DMS153 (cell line): ENCODE data around the gene TUBB6.
A peak's percentile ranks its signal among the peaks of the same experiment; 100 is the strongest.

Experiments
- DNase-seq: peaks from one replicate; lab custom pipeline; 2025; lab: John Stamatoyannopoulos, UW

Gene TUBB6

DNA sequence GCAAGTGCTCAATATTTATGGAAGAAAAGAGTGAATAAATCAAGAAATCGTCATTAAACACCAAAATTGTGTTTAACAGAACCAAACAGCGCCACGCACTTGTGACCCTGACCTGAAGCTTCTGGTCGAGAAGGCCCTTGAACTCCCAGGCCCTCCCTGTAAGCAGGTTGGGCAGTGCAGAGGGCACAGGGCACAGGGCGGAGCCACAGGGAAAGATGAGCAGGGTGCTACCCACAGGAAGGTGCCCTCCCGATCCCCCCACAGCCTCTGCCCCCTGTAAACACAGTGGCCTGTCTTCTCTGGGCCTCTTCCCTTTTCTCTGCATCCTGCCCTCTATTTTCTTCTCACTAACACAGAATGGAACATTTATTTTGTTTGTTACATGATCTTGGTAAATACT, 16.9 kb upstream of the TUBB6 start:
- DNase-seq: no peak

- no peak for DNase-seq
These were observed 16.4 kb upstream of the TUBB6 start for GRCh38 chr18:12291690-12292089.

- no peak for DNase-seq
These were observed 14.2 kb upstream of the TUBB6 start for GRCh38 chr18:12293831-12294230.

- no peak for DNase-seq
These were observed 12.5 kb upstream of the TUBB6 start for GRCh38 chr18:12295389-12296086.

GRCh38 chr18:12296087-12296403, 12.0 kb upstream of the TUBB6 start:
- no peak for DNase-seq

DNA sequence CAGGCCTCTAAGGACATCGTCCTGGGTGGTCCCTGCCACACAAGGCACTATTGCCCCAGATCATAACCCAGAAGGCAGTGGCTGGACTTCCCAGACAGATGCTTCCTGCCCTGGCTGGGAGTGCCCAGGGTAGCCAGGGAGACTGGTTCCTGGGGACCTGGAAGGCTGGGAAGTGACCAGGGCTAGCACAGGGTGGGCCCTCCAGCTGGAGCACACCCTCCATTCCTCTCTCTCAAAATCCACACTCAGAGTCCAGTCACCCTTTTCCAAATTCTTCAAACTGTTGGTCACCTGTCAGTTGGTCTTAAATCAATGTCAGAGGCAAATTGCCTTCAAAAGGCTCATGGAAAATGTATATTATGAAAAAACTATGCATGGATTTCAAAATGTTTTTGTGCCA, 11.6 kb upstream of the TUBB6 start:
- DNase-seq: no peak

GRCh38 chr18:12299862-12300261, 8.2 kb upstream of the TUBB6 start:
- no peak for DNase-seq

DNA sequence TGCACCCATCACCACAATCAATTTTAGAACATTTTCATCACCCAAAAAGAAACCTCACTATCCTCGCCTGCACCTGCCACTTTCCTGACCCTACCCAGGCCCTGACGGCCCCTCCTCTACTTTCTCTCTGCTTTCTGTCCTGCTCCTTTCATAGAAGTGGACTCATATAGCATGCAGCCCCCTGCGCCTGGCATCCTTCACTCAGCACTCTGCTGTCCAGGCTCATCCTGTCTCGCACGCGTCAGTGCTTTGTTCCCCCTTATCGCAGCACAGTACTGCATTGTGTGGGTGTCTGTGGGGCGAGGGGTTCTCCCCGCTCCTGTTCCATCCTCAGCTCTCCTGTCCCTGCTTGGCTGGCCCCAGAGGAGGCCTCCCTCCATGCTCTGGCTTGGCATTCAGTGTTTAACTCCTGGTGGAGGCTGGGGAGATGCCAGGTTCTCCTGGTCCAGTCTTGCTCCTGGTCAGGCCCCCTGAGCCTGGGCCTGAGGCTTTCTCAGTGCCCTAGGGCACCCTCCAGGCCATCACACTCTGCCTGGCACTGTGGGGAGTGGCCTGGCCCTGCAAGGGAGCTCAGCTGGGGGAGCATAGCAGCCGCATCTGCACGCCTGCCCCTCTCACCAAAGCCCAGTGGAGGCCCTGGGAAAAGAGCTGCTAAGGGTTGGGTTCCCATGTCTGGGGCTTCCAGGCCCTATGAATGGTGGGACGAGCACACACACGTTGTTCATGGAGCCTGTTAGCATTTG, 6.6 kb upstream of the TUBB6 start:
- no peak for DNase-seq

- DNase-seq: no peak
These were observed 5.5 kb upstream of the TUBB6 start for GRCh38 chr18:12302391-12303147.

- DNase-seq: peak; percentile 26
These were observed 3.5 kb upstream of the TUBB6 start for GRCh38 chr18:12304351-12305210.

- no peak for DNase-seq
These were observed 2.8 kb upstream of the TUBB6 start for GRCh38 chr18:12305211-12305610.

DNA sequence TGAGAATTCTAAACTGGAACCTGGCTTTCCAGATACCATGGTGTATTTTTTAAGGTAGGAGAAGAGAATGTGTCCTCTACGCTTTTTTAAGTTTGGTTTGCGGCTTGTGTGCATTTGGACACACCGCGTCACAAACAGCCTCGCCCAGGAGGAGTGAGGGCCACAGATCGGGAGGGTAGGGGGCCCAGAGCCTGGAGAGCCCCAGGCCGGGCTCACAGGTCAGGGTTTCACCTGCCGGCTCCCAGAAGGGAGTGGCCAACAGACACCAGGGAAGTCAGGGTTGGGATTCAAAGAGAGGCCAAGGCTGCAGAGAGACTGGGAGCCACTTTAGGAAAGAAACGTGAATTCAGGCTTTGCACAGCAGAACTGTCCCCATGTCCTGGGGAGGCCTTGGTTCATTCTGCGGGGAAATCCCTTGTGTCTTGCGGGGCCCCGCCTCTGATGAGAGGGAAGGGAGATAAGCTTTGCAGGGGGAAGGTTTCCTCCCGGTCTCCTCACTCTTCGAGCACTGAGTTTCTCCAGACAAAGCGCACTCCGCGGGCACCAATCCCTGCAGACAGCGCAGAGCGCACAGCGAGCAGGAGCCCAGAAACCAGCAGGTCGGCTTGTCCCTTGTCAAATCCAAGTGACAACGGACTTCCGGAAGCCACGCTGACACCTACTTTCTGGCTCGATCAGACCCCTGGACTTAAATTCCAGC, 2.0 kb upstream of the TUBB6 start:
- no peak for DNase-seq

DNA sequence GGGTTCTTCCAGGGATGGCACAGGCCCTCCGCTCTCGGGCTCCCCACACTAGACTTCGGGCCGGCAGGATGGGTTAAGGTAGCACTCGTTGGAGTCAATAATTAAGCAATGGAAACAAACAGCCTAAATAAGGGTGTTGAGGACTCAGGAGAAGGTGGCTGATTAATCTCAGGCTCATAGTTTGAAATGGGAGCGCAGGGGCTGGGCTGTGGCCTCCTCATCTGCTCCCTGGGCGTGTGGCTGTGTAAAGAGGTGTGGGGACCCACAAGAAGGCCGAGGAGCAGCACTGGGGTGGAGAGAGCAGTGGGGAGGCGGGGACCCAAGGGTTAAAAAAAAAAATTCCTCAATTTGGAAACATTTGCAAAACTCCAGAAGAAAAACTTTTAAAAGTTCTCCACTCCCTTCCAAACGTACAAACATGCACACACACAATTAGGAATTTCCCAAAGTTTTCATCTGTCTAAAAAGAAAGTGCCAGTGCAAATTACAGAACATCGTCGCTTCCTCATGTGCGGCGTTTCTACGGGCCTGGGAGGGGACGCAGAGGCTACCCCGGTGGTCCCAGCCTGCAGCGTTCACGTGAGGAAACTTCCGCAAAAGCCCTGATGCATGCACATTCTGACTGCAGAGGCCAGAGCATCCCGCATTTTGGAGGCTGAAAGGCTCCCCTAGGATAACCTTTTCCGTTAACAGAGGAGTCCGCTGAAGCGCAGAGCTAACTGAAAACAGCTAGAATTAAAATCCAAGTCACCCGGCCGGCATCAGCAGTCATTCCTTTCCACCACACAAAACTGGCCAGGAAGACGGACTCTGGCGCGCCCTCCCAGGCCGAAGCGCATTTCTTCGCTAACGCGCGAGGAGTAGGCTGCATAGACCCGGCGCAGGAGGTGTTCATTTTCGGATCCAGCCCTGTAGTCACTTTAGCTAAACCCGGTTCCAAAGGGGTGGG, 1.0 kb upstream of the TUBB6 start:
- DNase-seq: no peak

DNA sequence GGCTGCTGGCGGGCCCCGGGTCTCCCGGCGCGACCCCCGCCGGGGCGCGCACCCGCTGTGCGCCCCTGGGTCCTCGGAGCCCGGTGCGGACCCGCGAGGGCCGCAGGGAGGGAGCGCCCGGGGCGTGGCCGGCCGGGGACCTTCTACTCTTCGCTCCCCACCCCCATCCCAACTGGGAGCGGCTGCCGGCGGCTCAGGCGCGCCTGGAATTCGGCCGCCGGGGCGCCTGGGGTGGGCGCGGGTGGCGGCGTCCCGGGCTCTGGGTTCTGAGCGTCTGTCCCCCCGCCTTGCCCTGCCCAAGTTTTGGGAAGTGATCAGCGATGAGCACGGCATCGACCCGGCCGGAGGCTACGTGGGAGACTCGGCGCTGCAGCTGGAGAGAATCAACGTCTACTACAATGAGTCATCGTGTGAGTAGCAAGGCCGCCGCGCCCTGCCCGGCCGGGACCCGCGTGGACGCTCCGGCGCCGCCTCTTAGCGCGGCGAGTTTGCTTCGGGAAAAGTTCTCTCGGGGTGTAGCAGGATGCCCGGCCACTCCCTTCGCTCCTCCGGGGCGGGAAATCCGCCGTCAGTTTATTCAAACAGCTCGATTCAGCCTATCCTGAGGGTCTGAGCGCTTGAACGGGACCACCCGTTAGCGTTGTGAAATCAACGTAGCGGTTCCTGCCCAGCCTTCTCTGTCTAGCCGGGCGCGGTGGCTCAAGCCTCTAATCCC, 502 bp downstream of the TUBB6 start:
- no peak for DNase-seq

DNA sequence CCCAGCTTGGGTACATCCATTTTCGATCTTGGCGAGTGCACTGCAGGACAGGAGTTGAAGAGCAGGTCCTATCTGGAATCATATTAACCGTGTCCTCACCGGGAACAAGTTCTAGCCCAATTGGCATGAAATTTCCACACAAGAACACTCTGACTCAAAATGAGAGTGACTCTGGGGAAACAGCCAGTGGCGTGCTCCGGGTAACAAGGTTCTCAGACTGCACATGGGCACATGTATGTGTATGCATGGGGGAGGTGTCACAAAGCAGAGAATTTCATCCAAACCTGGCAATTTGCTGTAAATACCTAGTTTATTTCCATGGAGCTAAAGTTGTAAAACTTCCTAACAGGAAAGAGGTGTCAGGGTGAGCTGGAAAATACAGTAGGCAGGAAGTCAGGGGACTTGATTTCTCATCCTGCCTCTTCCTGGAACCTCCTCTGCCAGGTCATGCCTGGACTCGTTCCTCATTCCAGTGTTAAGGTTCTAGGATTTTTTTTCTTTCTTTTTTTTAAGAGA, 1.7 kb downstream of the TUBB6 start:
- no peak for DNase-seq

DNA sequence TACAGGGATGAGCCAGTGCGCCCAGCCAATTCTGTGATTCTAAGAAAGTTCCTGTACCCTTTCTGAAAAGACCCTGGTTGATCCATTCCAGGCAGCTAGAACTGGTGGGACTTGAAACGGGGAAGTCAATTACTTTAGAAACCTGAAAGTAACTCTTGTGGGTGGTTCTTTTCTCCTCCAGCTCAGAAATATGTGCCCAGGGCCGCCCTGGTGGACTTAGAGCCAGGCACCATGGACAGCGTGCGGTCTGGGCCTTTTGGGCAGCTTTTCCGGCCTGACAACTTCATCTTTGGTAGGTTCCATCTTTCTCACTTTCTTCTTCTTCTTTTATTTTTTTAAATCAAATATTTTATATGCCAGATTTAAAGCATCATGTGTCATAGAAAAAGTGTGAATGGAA, 2.7 kb downstream of the TUBB6 start:
- no peak for DNase-seq

- no peak for DNase-seq
These were observed 4.9 kb downstream of the TUBB6 start for GRCh38 chr18:12312976-12313375.

DNA sequence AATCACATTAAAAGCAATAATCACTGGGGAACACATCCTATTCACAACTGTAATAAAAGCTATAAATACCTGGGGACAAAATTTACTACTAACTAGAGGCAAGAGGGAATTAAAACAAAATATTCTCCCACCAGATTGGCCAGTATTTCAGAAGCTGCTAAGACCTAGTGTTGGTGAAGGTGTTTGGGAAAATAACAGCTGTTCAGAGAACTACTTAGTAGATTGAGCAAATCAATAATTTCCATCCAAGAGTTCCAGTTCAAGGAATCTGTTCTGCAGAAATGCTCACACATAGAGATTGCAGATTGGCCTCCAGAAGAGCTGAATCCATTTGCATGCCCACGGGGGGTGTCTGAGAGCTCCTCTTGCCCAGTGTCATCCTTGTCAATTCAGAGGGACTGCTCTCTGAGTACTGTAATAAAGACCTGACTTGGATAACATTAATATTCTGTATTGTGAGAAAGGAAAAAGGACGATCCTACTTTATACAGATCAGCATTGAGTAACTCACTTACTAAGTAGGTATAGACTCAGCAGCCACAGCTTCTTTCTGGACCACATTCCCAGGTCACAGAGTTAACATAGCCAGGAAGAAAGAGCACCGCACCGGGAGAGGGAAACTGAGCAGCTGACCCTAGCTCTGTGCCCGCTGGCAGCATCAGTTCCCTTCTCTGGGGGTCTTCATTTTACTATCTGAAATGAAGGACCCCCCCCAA, 5.6 kb downstream of the TUBB6 start:
- no peak for DNase-seq
